ENCODE data around the gene ETNK2.
"Not testable (repeated sequence)": the region's sequence is repeated elsewhere in the genome, so short reads cannot be mapped to it uniquely, and the experiment has no call there.

The ETNK2 gene

GRCh38 chr1:204094856-204095634 lies 56.8 kb downstream of the ETNK2 start:
- no peak for ATAC-seq

DNA sequence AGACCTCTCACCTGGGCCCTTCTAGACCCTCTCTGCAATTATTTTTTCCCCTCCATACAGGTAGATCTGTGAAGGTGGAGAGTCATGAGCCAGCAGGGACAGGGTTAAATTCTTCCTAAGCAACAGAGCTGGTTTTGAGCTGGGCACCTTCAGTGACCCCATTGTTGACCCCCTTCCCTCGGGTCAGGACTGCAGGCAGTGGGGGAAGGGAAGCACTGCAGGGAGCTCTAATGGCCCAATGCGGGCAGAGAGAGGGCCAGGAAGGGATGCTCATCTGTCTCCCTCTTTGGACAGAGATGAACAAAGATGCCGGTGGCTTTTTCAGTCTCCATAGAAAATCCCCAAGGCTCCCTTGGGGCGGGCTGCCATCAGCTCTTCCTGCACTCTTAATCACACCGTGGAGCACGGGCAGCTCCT lies 57.5 kb downstream of the ETNK2 start:
- ATAC-seq, result no peak

DNA sequence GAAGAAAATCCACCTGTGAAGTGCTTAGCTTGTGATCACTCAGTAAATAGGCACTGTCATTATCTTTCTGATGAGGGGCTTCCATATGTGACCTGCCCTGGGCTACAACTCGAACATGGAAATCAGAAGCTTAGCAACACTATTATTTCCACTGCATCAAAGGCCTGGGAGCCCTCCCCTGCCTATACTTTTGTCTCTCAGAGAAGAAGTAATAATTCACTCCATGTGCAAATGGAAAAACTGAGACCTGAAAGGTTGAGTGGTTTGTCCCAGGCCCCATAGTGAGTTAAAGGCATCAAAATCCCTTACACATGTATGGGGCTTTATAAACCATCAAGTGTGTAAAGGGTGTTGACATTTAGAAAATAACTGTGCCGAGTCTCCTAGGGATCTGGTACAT lies 58.1 kb downstream of the ETNK2 start:
- no peak for ATAC-seq

GRCh38 chr1:204093421-204093717 lies 58.5 kb downstream of the ETNK2 start:
- ATAC-seq, result no peak

- no peak for ATAC-seq
Measured at GRCh38 chr1:204092632-204093420, 59.0 kb downstream of the ETNK2 start.

DNA sequence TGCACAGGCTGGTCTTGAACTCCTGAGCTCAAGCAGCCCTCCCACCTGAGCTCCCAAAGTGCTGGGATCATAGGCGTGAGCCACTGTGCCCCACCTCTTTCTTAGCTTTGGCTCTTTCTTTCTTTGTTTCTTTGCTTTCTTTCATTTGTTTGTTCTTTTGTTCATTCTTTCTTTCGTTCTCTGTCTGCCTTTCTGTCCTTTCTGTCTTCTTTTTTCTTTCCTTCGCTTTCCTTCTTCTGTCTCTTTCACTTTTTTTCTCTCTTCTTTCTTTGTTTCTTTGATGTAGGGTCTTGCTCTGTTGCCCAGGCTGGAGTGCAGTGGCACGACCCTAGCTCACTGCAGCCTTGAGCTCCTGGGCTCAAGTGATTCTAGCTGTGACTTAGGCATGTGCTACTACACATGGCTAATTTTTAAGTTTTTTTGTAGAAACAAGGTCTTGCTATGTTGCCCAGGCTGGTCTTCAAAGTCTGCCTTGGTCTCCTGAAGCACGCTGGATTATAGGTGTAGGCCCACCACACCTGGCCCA lies 60.0 kb downstream of the ETNK2 start:
- no peak for ATAC-seq

DNA sequence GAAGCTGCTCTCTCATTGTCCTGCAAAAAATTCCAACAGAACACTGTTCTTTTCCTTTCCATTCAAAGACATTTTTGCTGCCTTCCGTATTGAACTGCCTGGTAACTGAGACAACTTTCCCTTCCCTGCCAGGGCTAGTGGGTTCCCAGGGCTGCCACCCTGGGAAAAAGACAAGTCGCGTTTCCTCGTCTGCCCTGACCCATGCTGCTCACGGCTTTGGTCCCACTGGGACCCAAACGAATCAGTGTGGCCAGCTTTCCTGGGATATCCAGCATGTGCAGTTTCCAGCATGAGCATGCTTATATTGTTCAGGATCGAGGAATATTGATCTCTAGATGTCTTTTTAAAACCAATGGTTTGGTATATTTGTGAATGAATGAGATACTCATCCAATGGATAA lies 60.8 kb downstream of the ETNK2 start:
- no peak for ATAC-seq

DNA sequence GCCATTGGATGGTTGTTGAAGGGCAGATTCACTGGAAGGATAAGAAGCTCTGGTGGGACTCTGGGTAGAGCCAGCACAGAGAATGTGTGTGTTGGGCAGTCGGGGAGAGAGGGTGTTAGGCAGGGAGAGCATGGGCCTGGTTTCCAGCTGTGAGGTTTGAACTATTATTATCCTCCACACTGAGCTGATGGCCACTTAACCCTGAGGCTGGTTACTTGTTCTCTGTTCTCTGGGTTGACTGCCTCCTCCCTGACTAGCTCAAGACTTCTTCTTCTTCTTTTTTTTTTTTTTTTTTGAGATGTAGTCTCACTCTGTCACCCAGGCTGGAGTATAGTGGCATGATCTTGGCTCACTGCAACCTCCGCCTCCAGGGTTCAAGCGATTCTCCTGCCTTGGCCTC lies 61.7 kb downstream of the ETNK2 start:
- ATAC-seq, result not testable (repeated sequence)

DNA sequence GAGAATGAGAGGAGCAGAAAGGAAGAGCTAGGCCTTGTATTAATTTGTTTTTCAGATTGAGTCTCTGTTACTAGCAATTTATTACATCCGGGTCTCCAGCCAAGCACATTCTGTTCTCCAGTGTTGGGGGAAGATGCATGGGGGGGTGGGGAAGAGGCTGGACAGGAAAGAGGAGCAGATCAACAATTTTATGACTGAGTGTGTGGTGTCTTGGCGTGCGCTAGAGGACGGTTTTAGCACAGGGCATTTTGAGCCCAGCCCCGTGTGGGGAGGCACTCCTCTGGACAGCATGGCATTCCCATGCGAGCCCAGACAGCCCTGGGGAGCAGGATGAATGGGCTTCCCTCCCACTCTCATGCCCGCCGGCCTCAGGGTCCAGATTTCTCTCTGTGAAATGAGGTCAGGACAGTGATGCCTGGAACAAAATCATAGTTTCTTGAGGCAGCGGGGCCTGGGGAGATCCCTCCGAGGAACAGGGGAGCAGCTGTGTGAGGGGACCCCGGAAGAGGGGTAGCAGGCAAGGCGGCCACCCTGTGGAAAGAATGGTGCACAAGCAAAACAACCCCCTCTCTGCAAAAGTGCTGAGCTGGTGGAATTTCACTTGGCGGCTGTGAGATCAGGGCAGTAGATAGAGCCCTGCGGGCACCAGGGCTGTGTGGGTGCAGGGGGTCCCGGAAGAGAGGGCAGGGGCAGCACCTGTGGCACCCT lies 62.6 kb downstream of the ETNK2 start:
- no peak for ATAC-seq

- no peak for ATAC-seq
Measured at GRCh38 chr1:204088596-204088995, 63.2 kb downstream of the ETNK2 start.

DNA sequence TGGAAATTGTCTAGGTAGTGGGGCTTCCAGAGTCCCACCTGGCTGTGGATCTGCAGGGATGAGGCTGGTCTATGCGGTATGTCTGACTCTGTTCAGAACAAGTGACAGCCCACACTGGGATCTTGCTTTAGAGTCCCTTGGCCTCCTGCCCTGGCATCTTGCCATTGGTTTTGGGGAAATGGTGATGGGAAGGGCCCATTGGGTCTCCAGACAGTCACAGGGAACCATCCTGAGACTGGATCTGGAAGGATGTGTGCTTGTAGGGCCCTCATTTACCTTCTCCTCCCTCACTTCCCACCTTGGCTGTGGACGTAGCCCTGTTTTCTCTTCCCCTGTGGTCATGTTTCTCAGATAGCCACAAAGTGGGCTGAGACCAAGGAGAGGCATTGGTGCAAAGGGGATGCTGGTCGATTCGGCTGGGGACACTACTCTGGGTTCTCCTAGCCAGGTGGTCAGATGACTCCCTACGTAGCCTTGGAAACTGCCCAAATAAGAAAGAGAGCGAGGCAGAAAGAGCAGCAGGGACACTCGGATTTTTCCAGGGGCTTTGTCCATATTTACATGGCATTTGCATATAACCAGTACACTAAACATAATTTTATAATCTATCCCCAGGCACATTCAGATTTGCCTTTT lies 63.8 kb downstream of the ETNK2 start:
- ATAC-seq, result no peak

DNA sequence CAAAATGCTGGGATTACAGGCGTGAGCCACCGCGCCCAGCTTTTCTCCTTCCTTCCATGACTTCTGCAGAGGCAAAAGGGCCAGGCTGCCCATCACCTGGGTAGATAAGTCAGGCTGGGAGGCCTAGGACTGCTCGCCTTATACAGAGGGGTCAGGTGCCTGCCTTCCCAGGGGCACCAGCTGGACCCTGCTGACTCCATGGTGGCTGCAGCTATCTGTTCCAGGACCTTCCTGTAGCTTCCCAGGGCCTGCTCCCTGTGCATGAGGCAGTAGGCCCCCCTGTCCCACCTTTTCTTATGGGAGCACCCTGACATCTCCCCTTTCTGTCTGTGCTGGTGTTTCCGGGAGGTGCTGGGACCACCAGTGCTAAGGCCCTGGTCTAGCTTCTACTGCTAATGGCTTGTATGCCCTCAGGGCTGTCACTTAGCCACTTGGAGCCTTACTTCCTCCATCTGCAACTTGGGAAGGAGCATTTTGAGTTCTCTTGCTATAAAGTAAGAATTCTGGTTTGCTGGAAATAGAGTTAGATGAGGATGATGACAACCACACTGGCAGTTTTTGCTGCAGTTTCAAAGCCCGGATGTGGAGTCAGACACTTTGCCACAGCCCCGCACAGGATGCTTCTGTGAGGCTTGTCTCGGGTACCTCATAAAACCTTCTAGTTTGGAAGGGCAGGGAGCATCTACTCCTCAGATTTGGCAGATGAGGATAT lies 64.5 kb downstream of the ETNK2 start:
- ATAC-seq, result no peak

- no peak for ATAC-seq
Measured at GRCh38 chr1:204085876-204086275, 66.0 kb downstream of the ETNK2 start.

- no peak for ATAC-seq
Measured at GRCh38 chr1:204084247-204084772, 67.5 kb downstream of the ETNK2 start.

GRCh38 chr1:204083491-204083890 lies 68.4 kb downstream of the ETNK2 start:
- no peak for ATAC-seq

DNA sequence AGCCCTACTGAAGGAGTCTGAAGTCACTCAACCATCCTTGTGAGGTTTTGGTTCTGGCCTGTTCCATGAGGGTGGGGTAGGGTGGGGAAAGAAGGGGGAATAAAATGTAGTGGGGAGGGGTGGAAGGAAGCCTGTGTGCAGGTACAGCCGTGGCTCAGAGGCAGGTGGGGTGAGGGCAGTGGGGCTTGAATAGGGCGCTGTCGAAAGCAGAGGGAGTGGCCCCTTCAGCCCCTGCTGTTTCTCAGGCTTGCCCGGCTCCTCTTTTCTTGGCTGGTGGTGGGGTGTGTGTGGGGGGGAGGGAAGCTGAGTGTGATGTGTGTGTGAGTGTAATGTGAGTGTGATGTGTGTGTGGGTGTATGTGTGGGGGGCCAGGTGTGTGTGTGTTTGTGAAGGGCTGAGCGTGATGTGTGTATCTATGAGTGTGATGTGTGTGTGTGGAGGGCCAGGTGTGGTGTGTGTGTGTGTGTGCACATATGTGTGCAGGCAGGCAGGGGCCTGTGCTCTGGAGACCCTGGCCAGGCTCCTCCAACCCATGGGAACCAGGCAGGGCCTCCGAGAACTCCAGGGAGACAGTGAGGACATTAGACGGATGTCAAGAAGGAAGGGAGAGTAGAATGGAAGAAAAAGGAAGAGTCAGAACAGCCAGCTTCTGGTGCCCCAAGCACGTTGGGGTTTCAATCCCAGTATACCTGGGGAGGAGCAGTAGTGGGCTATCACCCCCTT lies 69.9 kb downstream of the ETNK2 start:
- ATAC-seq, result no peak

GRCh38 chr1:204081164-204081790 lies 70.6 kb downstream of the ETNK2 start:
- ATAC-seq, result no peak
